OCI-M1 (cell line): ENCODE results near the gene LTB4R.

Experiments used
- DNase-seq: peaks from one replicate; lab custom pipeline; 2025; lab: John Stamatoyannopoulos, UW

Gene LTB4R

GRCh38 chr14:24310646-24311604, at the start of gene LTB4R:
TSS of gene LTB4R (plus strand) at chr14:24311502. CDS start at chr14:24315652, 4,150 bp downstream.
- no peak for DNase-seq

GRCh38 chr14:24261969-24262327, 49.4 kb upstream of the LTB4R start:
- no peak for DNase-seq

GRCh38 chr14:24262821-24263733, 48.2 kb upstream of the LTB4R start, which contains the start of gene TGM1:
TSS of gene TGM1 (minus strand) at chr14:24263177. CDS start at chr14:24262352, 825 bp downstream.
- no peak for DNase-seq

- no peak for DNase-seq
Observed at GRCh38 chr14:24263848-24264247, 47.5 kb upstream of the LTB4R start.

GRCh38 chr14:24264298-24264697, 47.0 kb upstream of the LTB4R start:
- no peak for DNase-seq

- DNase-seq, result no peak
Observed at GRCh38 chr14:24266344-24267244, 44.7 kb upstream of the LTB4R start.

- no peak for DNase-seq
Observed at GRCh38 chr14:24267516-24267915, 43.8 kb upstream of the LTB4R start.

- DNase-seq, result no peak
Observed at GRCh38 chr14:24268225-24268624, 43.1 kb upstream of the LTB4R start.

GRCh38 chr14:24269368-24269767, 41.9 kb upstream of the LTB4R start:
- no peak for DNase-seq

- no peak for DNase-seq
Observed at GRCh38 chr14:24269910-24270536, 41.3 kb upstream of the LTB4R start.

GRCh38 chr14:24270537-24271133, 40.7 kb upstream of the LTB4R start:
- peak; percentile 40 for DNase-seq

- DNase-seq, result peak; percentile 91
Observed at GRCh38 chr14:24271134-24271833, 40.0 kb upstream of the LTB4R start, which contains the start of gene RABGGTA. TSS of gene RABGGTA (minus strand) at chr14:24271597. CDS start at chr14:24271115, 482 bp downstream.

GRCh38 chr14:24271834-24272263, 39.5 kb upstream of the LTB4R start:
- no peak for DNase-seq

GRCh38 chr14:24272467-24272866, 38.8 kb upstream of the LTB4R start:
- no peak for DNase-seq

GRCh38 chr14:24273422-24273998, 37.8 kb upstream of the LTB4R start:
- peak; percentile 36 for DNase-seq

GRCh38 chr14:24274101-24274543, 37.2 kb upstream of the LTB4R start:
- DNase-seq, result peak; percentile 31

- no peak for DNase-seq
Observed at GRCh38 chr14:24277071-24277470, 34.2 kb upstream of the LTB4R start.

- DNase-seq, result peak; percentile 85
Observed at GRCh38 chr14:24277606-24278321, 33.5 kb upstream of the LTB4R start.

- peak; percentile 30 for DNase-seq
Observed at GRCh38 chr14:24278424-24278823, 32.9 kb upstream of the LTB4R start.
